Cardiac muscle cell (in vitro differentiated cells and primary cell): ENCODE results near the gene CTXND1. TPM values are rescaled to one million over a fixed set of nuclear protein-coding genes. Genes with fewer than 3 reads are reported as not detected.
"Not testable (repeated sequence)": the region's sequence is repeated elsewhere in the genome, so short reads cannot be mapped to it uniquely, and the experiment has no call there.

Source experiments
- DNase-seq, 2 donors: peaks; one replicate each; pipeline versions ENCODE4 v3.0.0 to v3.0.0-alpha.2; 2010 to 2017; ENCODE audit warnings: low read depth in 1 of 2, low spot score in 1 of 2
- H3K27ac ChIP-seq: fragments of 200-600 bp; sonication (generic); 2 replicates; pipeline ENCODE4 v1.5.1; 2016
- H3K27me3 ChIP-seq: fragments of 200-600 bp; sonication (generic); 2 replicates; pipeline ENCODE4 v1.6.0; 2016; ENCODE audit warnings: control low read depth
- H3K36me3 ChIP-seq: fragments of 200-600 bp; sonication (generic); 2 replicates; pipeline ENCODE4 v1.5.1; 2016; ENCODE audit warnings: control low read depth
- H3K4me1 ChIP-seq: fragments of 200-600 bp; sonication (generic); 2 replicates; pipeline ENCODE4 v1.8.1; 2017; ENCODE audit warnings: low read depth, mild to moderate bottlenecking, mixed run types
- H3K4me3 ChIP-seq: fragments of 200-600 bp; sonication (generic); 2 replicates; pipeline ENCODE4 v1.5.1; 2016; ENCODE audit warnings: mild to moderate bottlenecking
- H3K9me3 ChIP-seq: fragments of 200-600 bp; sonication (generic); 2 replicates; pipeline ENCODE4 v1.5.1; 2017; ENCODE audit warnings: low read depth, mild to moderate bottlenecking, control low read depth
- polyA plus RNA-seq: library from polyadenylated mRNA; unstranded; fragments of >200 nt; fragmentation: Nextera tagmentation; extraction: Ambion mirVana; gene quantifications from 2 replicates; pipeline ENCODE4 v1.2.1, GENCODE V29; 2016
- total RNA-seq: library from RNA; depleted of rRNA; stranded (reverse); fragments of >200 nt; gene quantifications from 2 replicates; pipeline ENCODE4 v1.2.3, GENCODE V29; 2016
- TF ChIP-seq, protein P1 (sequence below): IDR thresholded peaks from 2 replicates; pipeline ENCODE4 v1.5.1; 2012; ENCODE audit warnings: low read depth, mild to moderate bottlenecking, low read length

Gene CTXND1
- 0.07 and 0.09 TPM in 2 replicates for total RNA-seq
- 0.05 and 0.27 TPM in 2 replicates for polyA plus RNA-seq

DNA sequence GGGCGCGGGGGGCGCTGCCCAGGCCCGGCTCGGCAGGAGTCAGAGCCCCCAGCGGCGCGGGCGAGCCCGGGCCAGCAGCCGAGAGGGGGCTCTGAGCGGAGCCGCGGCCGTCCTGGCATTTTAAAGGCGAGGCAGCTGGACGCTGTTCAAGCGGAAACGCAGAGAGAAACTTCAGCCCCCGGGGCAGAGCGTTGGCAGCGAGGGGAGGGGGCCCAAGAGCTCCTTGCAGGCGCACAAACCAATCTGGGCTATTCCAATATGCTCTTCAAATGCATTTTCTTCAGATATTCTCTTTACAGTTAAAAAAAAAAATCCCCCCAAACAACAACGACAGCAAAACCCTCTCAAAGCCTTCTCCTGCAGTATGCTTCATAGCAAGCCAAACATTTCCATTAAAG, at the start of gene CTXND1:
Gene CTXND1 (minus strand): TSS at position 93 of the 398 bp plus-strand sequence. CDS start 50,264 bp downstream, outside the sequence.
- no peak within 1 kb of the TSS for H3K27ac ChIP-seq
- peaks cover 4% of the 10 kb centered on the region for H3K4me1 ChIP-seq
- TF ChIP-seq, protein P1, sequence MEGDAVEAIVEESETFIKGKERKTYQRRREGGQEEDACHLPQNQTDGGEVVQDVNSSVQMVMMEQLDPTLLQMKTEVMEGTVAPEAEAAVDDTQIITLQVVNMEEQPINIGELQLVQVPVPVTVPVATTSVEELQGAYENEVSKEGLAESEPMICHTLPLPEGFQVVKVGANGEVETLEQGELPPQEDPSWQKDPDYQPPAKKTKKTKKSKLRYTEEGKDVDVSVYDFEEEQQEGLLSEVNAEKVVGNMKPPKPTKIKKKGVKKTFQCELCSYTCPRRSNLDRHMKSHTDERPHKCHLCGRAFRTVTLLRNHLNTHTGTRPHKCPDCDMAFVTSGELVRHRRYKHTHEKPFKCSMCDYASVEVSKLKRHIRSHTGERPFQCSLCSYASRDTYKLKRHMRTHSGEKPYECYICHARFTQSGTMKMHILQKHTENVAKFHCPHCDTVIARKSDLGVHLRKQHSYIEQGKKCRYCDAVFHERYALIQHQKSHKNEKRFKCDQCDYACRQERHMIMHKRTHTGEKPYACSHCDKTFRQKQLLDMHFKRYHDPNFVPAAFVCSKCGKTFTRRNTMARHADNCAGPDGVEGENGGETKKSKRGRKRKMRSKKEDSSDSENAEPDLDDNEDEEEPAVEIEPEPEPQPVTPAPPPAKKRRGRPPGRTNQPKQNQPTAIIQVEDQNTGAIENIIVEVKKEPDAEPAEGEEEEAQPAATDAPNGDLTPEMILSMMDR = no peak
- no peaks in the 10 kb centered on the region for H3K9me3 ChIP-seq
- no peaks in the 10 kb centered on the region for H3K36me3 ChIP-seq
- peak in 1 of 2 donors; percentile 62 for DNase-seq
- peak within 1 kb of the TSS; percentile 25 for H3K4me3 ChIP-seq
- H3K27me3 ChIP-seq = peaks cover 98% of the 10 kb centered on the region

DNA sequence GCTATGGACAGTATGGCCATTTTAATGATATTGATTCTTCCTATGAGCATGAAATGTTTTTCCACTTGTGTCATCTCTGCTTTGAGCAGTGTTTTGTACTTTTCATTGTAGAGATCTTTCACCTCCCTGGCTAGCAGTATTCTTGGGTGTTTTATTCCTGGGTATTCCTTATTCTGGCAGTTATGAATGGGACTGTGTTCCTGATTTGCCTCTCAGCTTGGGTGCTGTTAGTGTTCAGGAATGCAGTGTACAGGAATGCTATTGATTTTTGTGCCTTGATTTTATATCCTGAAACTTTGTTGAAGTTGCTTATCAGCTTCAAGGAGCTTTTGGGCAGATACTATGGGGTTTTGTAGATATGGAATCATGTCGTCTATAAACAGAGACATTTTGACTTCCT, 49.5 kb upstream of the CTXND1 start:
- TF ChIP-seq, protein P1 = no peak
- DNase-seq = no peak
- no peak overlapping the region for H3K27ac ChIP-seq
- H3K4me1 ChIP-seq = no peaks in the 10 kb centered on the region
- H3K9me3 ChIP-seq = no peaks in the 10 kb centered on the region
- no peaks in the 10 kb centered on the region for H3K36me3 ChIP-seq
- H3K4me3 ChIP-seq = no peak overlapping the region
- no peaks in the 10 kb centered on the region for H3K27me3 ChIP-seq

DNA sequence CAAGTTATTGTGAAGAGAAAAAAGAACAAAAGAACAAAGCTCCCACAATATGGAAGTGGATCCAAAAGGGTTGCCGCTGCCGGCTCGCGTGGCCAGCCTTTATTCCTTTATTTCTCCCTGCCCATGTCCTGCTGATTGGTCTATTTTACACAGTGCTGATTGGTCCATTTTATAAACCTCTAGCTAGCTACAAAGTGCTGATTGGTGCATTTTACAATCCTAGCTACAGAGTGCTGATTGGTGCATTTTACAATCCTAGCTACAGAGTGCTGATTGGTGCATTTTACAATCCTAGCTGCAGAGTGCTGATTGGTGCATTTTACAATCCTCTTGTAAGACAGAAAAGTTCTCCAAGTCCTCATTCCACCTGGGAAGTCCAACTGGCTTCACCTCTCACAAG, 43.8 kb upstream of the CTXND1 start:
- not testable (repeated sequence) for DNase-seq, H3K4me1 ChIP-seq, H3K27me3 ChIP-seq, H3K4me3 ChIP-seq, H3K27ac ChIP-seq, H3K9me3 ChIP-seq, H3K36me3 ChIP-seq

DNA sequence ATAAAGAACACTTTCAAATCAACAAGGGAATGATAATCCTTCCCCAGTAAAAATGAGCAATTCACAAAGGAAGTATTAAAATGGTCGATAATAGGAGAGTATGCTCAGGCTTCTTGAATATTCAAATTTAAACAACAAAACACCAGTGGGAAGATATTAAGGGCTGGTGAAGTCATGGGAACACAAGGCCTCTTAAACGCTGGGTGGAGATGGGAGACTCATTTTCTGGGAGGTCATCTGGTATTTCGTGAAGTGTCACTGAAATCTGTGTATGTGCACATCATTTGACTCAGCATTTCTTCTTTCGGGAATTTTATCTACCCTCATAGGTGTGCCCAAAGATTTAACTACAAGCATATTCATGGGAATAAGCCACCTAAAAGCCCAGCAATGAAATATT, 40.1 kb upstream of the CTXND1 start:
- no peak for DNase-seq
- TF ChIP-seq, protein P1 = no peak

DNA sequence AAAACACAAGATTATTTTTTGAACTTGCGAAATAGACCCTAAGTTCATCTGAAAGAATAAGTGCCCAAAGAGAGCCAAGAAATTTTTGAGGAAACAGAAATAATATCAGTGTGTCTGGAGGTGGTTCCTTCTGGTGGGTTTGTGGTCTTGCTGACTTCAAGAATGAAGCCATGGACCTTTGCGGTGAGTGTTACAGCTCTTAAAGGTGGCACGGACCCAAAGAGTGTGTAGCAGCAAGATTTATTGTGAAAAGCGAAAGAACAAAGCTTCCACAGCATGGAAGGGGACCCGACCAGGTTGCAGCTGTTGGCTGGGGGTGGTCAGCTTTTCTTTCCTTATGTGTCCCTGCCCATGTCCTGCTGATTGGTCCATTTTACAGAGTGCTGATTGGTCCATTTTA, 38.9 kb upstream of the CTXND1 start:
- H3K4me3 ChIP-seq, H3K9me3 ChIP-seq, H3K36me3 ChIP-seq, H3K27ac ChIP-seq, DNase-seq, H3K27me3 ChIP-seq: not testable (repeated sequence)
- peaks cover 27% of the 10 kb centered on the region for H3K4me1 ChIP-seq

More for the DNA sequence above, 40.1 kb upstream of the CTXND1 start:
- H3K9me3 ChIP-seq = no peaks in the 10 kb centered on the region
- peaks cover 27% of the 10 kb centered on the region for H3K4me1 ChIP-seq
- no peak overlapping the region for H3K4me3 ChIP-seq
- H3K27ac ChIP-seq = no peak overlapping the region
- no peaks in the 10 kb centered on the region for H3K36me3 ChIP-seq
- H3K27me3 ChIP-seq = no peaks in the 10 kb centered on the region

DNA sequence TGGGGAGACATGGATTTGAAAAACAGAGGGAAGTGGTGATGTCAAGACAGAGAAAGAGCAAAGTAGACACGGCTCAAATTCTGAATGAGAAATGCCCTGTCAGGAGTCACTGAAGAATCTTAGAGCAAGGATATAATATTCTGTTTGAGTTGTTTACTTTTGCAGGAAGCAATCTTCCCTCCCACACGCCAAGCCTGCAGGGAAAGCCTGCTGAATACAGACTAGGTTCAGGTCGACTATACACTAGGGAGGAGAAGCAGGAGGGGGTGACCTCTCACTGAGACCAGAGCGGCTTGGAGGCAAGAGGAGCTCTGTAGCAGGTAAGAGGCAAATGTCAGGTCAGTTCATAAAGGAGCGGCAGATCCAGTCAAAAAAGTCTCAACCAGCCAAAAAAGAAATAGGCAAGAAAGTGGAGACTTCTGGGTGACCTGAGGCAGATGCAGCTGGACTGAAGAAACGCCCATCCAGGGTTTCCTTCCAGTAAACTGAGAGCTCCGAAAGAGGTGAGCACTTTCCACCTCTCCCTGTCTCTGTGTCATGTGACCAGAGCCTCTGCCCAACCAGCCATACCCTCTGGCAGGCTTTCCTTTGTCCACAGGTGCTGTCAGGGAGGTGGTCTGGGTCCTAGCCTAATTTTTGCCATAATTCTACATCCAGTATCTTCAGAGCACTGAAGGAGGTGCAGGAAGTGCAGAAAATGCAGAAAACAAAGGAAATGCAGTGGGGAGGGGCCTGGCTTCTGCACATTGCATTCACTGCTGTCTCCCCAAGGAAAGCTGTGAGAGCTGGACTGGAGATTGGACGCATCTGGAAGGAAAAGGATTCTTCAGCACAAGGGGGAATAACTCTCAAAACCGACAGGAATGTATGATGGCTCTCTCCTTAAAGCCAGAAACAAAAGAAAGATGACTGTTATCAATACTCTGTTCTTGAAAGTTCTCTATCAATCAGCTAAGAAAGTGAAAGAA, 37.8 kb upstream of the CTXND1 start:
- Histone ChIP-seq H3K4me1 (peaks cover 25% of the 10 kb centered on the region), H3K36me3 (no peaks in the 10 kb centered on the region), H3K4me3 (no peak overlapping the region), H3K27me3 (no peaks in the 10 kb centered on the region), H3K27ac (peak overlapping the region; percentile 82), H3K9me3 (no peaks in the 10 kb centered on the region)
- TF ChIP-seq, protein P1 = no peak
- peak in 1 of 2 donors; percentile 3 for DNase-seq
